MG63 (cell line): ENCODE data around the gene CFAP92. TPM values are rescaled to one million over a fixed set of nuclear protein-coding genes. Genes with fewer than 3 reads are reported as not detected.
A peak's percentile ranks its signal among the peaks of the same experiment; 100 is the strongest.
"Not testable (repeated sequence)": the region's sequence is repeated elsewhere in the genome, so short reads cannot be mapped to it uniquely, and the experiment has no call there.

Experiments
- DNase-seq: peaks from one replicate; pipeline ENCODE4 v3.0.0-alpha.2; 2020
- H3K27me3 ChIP-seq: fragments of 250-450 bp; sonication (Bioruptor Pico); 2 replicates; pipeline ENCODE4 v1.5.1; 2020; ENCODE audit warnings: mild to moderate bottlenecking, moderate library complexity
- H3K36me3 ChIP-seq: fragments of 250-450 bp; sonication (Bioruptor Pico); 2 replicates; pipeline ENCODE4 v1.5.1; 2020; ENCODE audit warnings: mild to moderate bottlenecking, moderate library complexity
- H3K4me3 ChIP-seq: fragments of 250-450 bp; sonication (Bioruptor Pico); 2 replicates; pipeline ENCODE4 v1.5.1; 2020; ENCODE audit warnings: mild to moderate bottlenecking, moderate library complexity
- H3K9me3 ChIP-seq: fragments of 250-450 bp; sonication (Bioruptor Pico); 2 replicates; pipeline ENCODE4 v1.5.1; 2020; ENCODE audit warnings: mild to moderate bottlenecking, moderate library complexity
- total RNA-seq: library from RNA; depleted of rRNA; stranded (reverse); fragments of >200 nt; shearing (Covaris generic); gene quantifications from 2 replicates; pipeline ENCODE4 v1.2.3, GENCODE V29; 2014; ENCODE audit warnings: low replicate concordance

Gene CFAP92
- total RNA-seq, 1 experiment from 2014 or later = not detected

DNA sequence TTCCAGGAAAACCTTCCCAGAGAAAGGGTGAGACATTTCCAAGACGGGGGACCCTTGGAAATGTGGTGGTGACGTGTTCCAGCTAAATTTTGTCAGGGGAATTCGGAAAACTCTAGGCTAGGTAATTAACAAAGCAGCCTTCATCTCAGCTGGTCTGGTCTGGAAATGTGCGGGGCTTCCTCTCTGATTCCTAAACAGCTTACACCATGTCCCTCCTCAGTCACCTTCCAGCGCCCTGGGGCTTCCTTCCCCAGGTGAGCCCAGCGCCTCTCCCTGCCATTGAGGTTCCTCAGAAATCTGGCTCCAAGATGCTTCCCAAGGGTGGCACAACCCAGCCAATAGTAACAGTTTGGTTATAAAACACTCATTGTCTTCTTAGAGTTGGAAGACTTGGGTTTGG lies 113.9 kb downstream of the CFAP92 start:
- H3K9me3 ChIP-seq = no peaks in the 10 kb centered on the region
- peak overlapping the region; percentile 98 for H3K4me3 ChIP-seq
- no peaks in the 10 kb centered on the region for H3K27me3 ChIP-seq
- no peak for DNase-seq
- peaks cover 38% of the 10 kb centered on the region for H3K36me3 ChIP-seq

DNA sequence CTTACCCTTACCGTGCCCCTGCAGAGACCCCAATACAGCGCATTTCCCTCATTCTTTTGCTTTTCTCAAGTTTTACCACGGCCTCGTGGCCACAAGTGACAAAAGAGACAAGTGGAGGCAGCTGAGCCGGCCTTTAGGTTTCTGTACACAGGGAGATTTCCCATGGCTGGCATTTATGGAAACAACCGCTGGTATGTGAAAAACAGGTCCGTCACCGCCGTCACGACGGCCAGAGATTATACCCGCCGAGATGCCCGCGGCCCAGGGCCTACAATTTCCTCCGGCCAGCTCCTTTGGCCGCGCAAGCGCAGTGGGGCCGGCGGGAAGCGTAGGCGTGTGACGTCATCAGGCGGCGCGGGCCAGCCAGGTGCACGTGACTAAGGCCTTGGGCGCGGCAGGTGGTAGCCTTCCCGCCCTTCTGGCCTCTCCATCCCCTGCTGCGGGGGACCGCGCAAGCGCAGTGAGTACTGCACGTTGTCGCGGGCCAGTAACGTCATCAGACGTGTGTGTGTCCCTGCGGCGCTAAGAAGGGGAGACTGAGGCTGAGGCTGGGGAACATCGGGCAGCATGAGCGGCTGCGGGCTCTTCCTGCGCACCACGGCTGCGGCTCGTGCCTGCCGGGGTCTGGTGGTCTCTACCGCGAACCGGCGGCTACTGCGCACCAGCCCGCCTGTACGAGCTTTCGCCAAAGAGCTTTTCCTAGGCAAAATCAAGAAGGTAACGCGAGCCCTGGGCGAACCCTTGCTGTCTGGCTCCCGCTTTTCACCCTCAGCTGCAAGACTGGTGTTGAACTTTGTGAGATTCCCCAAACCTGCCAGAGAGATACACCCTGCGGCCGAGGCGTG lies 114.5 kb downstream of the CFAP92 start, which contains the start of gene ACAD9:
ACAD9 (plus strand) TSS at position 496 of the 845 bp plus-strand sequence; CDS start at position 568, 72 bp downstream.
- H3K9me3 ChIP-seq = no peaks in the 10 kb centered on the region
- peak within 1 kb of the TSS; percentile 98 for H3K4me3 ChIP-seq

GRCh38 chr3:128878556-128879124 lies 115.2 kb downstream of the CFAP92 start:
- Histone ChIP-seq H3K36me3 (peaks cover 25% of the 10 kb centered on the region), H3K9me3 (no peaks in the 10 kb centered on the region), H3K4me3 (peak overlapping the region; percentile 98), H3K27me3 (no peaks in the 10 kb centered on the region)
- peak; percentile 39 for DNase-seq

More for the DNA sequence above, 114.5 kb downstream of the CFAP92 start, which contains the start of gene ACAD9:
- Histone ChIP-seq H3K27me3 (no peaks in the 10 kb centered on the region), H3K36me3 (peaks cover 32% of the 10 kb centered on the region)
- peak; percentile 97 for DNase-seq

- no peak for DNase-seq
- peak overlapping the region; percentile 98 for H3K4me3 ChIP-seq
Measured at GRCh38 chr3:128878011-128878457, 115.8 kb downstream of the CFAP92 start.

GRCh38 chr3:128875556-128876120 lies 118.2 kb downstream of the CFAP92 start:
- no peak overlapping the region for H3K4me3 ChIP-seq
- H3K27me3 ChIP-seq = no peaks in the 10 kb centered on the region
- H3K9me3 ChIP-seq = no peaks in the 10 kb centered on the region
- H3K36me3 ChIP-seq = peaks cover 5% of the 10 kb centered on the region
- DNase-seq = peak; percentile 32

More at GRCh38 chr3:128878011-128878457, 115.8 kb downstream of the CFAP92 start:
- peaks cover 23% of the 10 kb centered on the region for H3K36me3 ChIP-seq
- H3K9me3 ChIP-seq = no peaks in the 10 kb centered on the region
- H3K27me3 ChIP-seq = no peaks in the 10 kb centered on the region

DNA sequence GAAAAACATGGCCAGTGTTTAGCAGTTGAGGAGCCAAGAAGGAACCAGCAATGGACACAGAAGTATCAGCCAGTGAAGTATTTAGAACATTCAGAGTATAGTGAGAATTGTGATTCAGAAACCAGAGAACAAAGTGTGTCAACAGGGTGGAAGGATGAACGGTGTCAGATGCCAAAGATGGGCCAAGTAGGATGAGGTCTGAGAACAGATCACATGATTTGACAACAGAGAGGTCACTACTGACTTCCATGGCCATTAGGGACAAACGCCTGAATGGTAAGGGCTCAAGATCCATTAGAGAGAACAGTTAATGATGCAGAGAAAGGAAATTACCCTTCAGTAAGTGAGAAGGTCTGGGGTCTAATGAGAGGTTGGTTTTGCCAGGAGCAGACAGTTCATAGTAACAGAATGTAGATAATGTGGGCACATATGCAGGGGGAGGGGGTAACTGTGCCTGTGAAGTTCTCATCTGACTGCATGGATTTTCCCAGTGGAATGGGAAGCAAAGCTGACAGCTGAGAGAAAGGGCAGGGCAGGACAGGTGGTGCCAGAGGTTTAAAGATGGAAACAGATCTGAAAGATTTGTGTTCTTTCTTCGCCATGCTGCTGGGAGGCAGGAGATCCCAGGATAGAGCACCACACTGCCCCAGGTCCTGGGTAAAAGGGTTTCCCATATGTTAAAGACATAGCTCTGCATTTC lies 119.2 kb downstream of the CFAP92 start:
- H3K27me3 ChIP-seq = no peaks in the 10 kb centered on the region
- DNase-seq = no peak
- no peak overlapping the region for H3K4me3 ChIP-seq
- no peaks in the 10 kb centered on the region for H3K9me3 ChIP-seq
- H3K36me3 ChIP-seq = peaks cover 3% of the 10 kb centered on the region; the same call in 1 of the 2 replicates

GRCh38 chr3:128873244-128874022 lies 120.4 kb downstream of the CFAP92 start:
- Histone ChIP-seq H3K36me3 (peaks cover 3% of the 10 kb centered on the region; the same call in 1 of the 2 replicates), H3K27me3 (no peaks in the 10 kb centered on the region), H3K9me3 (no peaks in the 10 kb centered on the region), H3K4me3 (no peak overlapping the region)
- DNase-seq = no peak

GRCh38 chr3:128872744-128873143 lies 121.1 kb downstream of the CFAP92 start:
- Histone ChIP-seq H3K9me3 (no peaks in the 10 kb centered on the region), H3K27me3 (no peaks in the 10 kb centered on the region)

GRCh38 chr3:128872282-128872681 lies 121.6 kb downstream of the CFAP92 start:
- Histone ChIP-seq H3K27me3 (no peaks in the 10 kb centered on the region), H3K36me3 (no peaks in the 10 kb centered on the region; the same call in 1 of the 2 replicates), H3K9me3 (no peaks in the 10 kb centered on the region), H3K4me3 (no peak overlapping the region)
- no peak for DNase-seq

More at GRCh38 chr3:128872744-128873143, 121.1 kb downstream of the CFAP92 start:
- no peak for DNase-seq
- Histone ChIP-seq H3K36me3 (peaks cover 3% of the 10 kb centered on the region; the same call in 1 of the 2 replicates), H3K4me3 (no peak overlapping the region)

DNA sequence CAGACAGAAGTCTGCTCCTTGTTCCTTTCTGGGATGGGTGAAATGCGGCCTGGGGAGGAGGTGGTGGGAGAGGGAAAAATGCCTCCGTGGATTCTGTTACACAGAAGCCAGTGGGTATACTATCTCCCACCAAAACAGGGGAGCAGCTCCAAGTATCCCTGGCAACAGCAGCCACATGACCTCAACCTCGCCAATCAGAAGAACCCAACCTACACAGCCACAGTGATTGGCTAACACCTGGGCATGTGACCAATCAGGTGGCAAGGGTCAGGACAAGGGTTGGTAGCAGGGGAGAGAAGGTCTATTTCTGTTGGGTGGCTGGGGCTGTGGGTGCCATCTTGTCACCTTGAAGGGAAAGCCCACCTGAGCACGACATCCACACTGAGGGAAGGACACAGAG lies 123.5 kb downstream of the CFAP92 start:
- no peaks in the 10 kb centered on the region for H3K27me3 ChIP-seq
- H3K36me3 ChIP-seq = no peaks in the 10 kb centered on the region
- DNase-seq = no peak
- H3K9me3 ChIP-seq = no peaks in the 10 kb centered on the region
- H3K4me3 ChIP-seq = no peak overlapping the region

DNA sequence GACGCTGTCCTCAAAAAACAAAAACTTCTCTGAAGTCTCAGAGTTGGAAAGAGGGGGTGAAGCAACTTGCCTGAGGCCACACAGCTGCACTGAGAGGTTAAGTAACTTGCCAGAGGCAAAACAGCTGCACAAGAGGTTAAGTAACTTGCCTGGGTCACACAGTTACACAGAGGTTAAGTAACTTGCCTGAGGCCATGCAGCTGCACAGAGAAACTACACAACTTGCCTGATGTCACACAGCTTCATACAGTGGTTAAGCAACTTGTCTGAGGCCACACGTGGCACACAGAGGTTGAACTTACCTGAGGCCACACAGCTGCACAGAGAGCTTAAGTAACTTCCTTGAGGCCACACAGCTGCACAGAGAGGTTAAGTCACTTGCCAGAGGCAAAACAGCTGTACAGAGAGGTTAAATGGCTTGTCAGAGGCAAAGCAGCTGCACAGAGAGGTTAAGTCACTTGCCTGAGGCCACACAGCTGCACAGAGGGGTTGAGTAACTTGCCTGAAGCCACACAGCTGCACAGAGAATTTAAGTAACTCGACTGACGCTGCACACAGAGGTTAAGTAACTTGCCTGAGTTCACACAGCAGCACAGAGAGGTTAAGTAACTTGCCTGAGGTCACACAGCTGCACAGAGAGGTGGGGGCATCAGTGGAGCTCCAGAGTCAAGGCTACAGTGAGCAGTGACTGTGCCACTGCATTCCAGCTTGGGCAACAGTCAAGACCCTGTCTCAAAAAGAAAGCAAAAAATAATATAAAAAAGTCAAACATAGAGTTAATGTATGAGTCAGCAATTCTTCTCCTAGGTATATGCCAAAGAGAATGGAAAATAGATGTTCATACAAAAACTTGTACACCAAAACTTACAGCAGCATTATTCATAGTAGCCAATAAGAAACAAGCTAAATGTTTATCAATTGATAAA lies 126.4 kb downstream of the CFAP92 start:
- Histone ChIP-seq H3K36me3 (no peaks in the 10 kb centered on the region), H3K27me3 (no peaks in the 10 kb centered on the region), H3K9me3 (no peaks in the 10 kb centered on the region), H3K4me3 (no peak overlapping the region)
- DNase-seq = no peak

DNA sequence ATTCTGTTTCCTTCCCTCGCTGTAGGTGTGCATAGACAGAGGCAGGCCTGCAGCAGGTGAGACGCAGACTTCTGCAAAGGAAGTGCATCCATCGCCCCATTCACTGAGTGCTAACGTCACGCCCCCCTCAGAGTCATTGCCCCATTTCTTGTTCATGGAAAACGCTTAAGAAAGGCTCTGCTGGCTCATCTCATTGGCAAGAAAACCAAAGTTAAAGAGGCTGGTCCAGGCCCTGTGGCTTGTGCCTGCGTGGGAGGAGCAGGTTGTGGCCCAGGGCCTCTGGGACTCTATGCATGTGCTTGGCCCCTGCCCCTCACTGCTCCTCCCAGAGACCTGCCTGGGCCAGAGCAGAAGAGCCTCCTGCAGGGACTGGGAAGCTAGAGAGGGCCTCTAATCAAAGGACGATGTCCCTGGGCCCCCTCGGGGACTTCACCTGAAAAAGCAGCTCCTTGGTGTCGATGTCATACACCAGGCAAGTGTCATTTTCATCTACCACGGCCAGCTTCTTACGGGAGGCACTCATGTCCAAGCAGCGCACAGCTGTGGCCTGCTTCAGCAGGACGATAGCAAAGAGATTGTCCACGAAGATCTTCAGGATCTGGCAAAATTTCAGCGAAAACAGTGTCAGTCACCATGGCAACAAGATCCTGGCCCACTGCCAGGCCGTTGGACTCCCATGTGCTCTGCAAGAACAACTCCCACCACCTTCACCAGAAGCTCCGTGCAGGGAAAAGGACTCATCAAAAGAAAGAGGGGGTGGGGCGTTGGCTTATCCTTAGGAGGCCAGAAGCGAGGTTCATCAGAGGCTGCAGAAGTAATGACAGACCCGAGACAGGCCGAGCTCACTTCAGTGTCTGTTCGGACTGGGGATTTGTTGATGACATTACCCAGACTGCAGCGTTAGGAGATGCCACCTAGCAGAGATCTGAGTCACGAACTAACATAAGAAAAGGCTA lies 128.7 kb downstream of the CFAP92 start:
- H3K9me3 ChIP-seq, H3K4me3 ChIP-seq, DNase-seq, H3K36me3 ChIP-seq, H3K27me3 ChIP-seq: not testable (repeated sequence)

GRCh38 chr3:128864351-128864811 lies 129.5 kb downstream of the CFAP92 start:
- no peak for DNase-seq
- H3K4me3 ChIP-seq = no peak overlapping the region
- H3K9me3 ChIP-seq = peaks cover 16% of the 10 kb centered on the region
- no peaks in the 10 kb centered on the region for H3K36me3 ChIP-seq
- H3K27me3 ChIP-seq = no peaks in the 10 kb centered on the region

GRCh38 chr3:128863560-128863959 lies 130.3 kb downstream of the CFAP92 start:
- peaks cover 25% of the 10 kb centered on the region for H3K9me3 ChIP-seq
- DNase-seq = no peak
- H3K27me3 ChIP-seq = no peaks in the 10 kb centered on the region
- no peaks in the 10 kb centered on the region for H3K36me3 ChIP-seq
- H3K4me3 ChIP-seq = no peak overlapping the region
